Caco-2 (cell line): ENCODE measurements around the gene RGS16. TPM values are rescaled to one million over a fixed set of nuclear protein-coding genes. Genes with fewer than 3 reads are reported as not detected.

Source experiments
- BruUV-seq: library from RNA; stranded (reverse); fragments of 400-500 nt; replicated peaks from 2 replicates; lab custom pipeline; 2021; lab: Mats Ljungman, UMichigan
- CTCF ChIA-PET: fragments of 300-600 bp; sonication (Branson Sonifier 250); formaldehyde crosslinking; loops from one replicate; lab custom pipeline; 2022; ENCODE audit warnings: antibody characterized with exemption; lab: Charles Lee
- POLR2A ChIA-PET: fragments of 300-600 bp; sonication (Branson Sonifier 250); formaldehyde crosslinking; loops from one replicate; lab custom pipeline; 2022; ENCODE audit warnings: antibody characterized with exemption; lab: Charles Lee
- DNase-seq, 2 experiments: peaks; one replicate each; pipeline versions ENCODE4 v3.0.0 to v3.0.0-alpha.2; 2020 to 2022
- H3K27me3 ChIP-seq: replicated peaks from 2 replicates; pipeline ENCODE4 v1.6.0; 2011; ENCODE audit warnings: low read length; ENCODE audit not compliant: control insufficient read depth, insufficient read depth
- H3K36me3 ChIP-seq: 2 replicates; pipeline ENCODE4 v1.5.1; 2011; ENCODE audit warnings: low read length; ENCODE audit not compliant: control insufficient read depth, insufficient read depth
- H3K4me1 ChIP-seq: fragments of 250-450 bp; sonication (Bioruptor Pico); 2 replicates; pipeline ENCODE4 v1.5.1; 2020; ENCODE audit warnings: mild to moderate bottlenecking
- H3K4me3 ChIP-seq: 2 replicates; pipeline ENCODE4 v1.5.1; 2011; ENCODE audit warnings: low read depth, mild to moderate bottlenecking, control low read depth, low read length
- H3K9me3 ChIP-seq: fragments of 250-450 bp; sonication (Bioruptor Pico); 2 replicates; pipeline ENCODE4 v1.5.1; 2020; ENCODE audit warnings: mild to moderate bottlenecking, moderate library complexity
- H3K27ac Mint-ChIP-seq: one replicate; pipeline ENCODE4 v1.8.0; 2022; ENCODE audit warnings: mixed read lengths; ENCODE audit not compliant: unreplicated experiment
- H3K27me3 Mint-ChIP-seq: one replicate; pipeline ENCODE4 v1.8.0; 2022; ENCODE audit warnings: mixed read lengths; ENCODE audit not compliant: insufficient read depth, unreplicated experiment
- H3K36me3 Mint-ChIP-seq: one replicate; pipeline ENCODE4 v1.8.0; 2022; ENCODE audit warnings: mild to moderate bottlenecking, mixed read lengths; ENCODE audit not compliant: insufficient read depth, unreplicated experiment
- H3K4me1 Mint-ChIP-seq: one replicate; pipeline ENCODE4 v1.8.0; 2022; ENCODE audit warnings: low read depth, mixed read lengths; ENCODE audit not compliant: unreplicated experiment
- H3K4me3 Mint-ChIP-seq: one replicate; pipeline ENCODE4 v1.8.0; 2022; ENCODE audit warnings: mild to moderate bottlenecking, moderate library complexity, mixed read lengths; ENCODE audit not compliant: unreplicated experiment
- H3K9me3 Mint-ChIP-seq: one replicate; pipeline ENCODE4 v1.8.0; 2022; ENCODE audit warnings: mixed read lengths; ENCODE audit not compliant: unreplicated experiment
- CTCF ChIP-seq, 2 experiments: fragments of 200-600 bp in 1 of 2; IDR thresholded peaks; 1 replicate in 1 of 2; 2 replicates in 1 of 2; pipeline versions ENCODE4 v1.5.1 to v1.8.0; 2011 to 2022; ENCODE audit warnings: antibody characterized with exemption in 1 of 2, control low read depth in 1 of 2, inconsistent platforms in 1 of 2, low read depth in 1 of 2, low read length in 1 of 2, mild to moderate bottlenecking in 1 of 2, moderate library complexity in 1 of 2; ENCODE audit not compliant: insufficient read depth in 1 of 2, severe bottlenecking in 1 of 2, unreplicated experiment in 1 of 2
- intact Hi-C: fragments of 100-400 bp; cut with micrococcal nuclease; formaldehyde crosslinking; loops from one replicate; pipeline ENCODE4 v1.10.0; 2022; ENCODE audit not compliant: unreplicated experiment
- total RNA-seq: library from RNA; stranded (reverse); gene quantifications from 2 replicates; pipeline ENCODE4 v1.2.3, GENCODE V29; 2022

The RGS16 gene
- total RNA-seq, 1 experiment from 2014 or later, result 1.2 TPM

- DNase-seq, result no peak
- no TSS peak for BruUV-seq
- Mint-ChIP-seq H3K4me3 (no peak overlapping the region), H3K27ac (no peak overlapping the region), H3K27me3 (no peaks in the 10 kb centered on the region), H3K36me3 (no peaks in the 10 kb centered on the region), H3K4me1 (no peaks in the 10 kb centered on the region), H3K9me3 (no peaks in the 10 kb centered on the region)
- no peak overlapping the region for H3K4me3 ChIP-seq
- no peaks in the 10 kb centered on the region for H3K9me3 ChIP-seq
- intact Hi-C loops, result no loop called here
- H3K36me3 ChIP-seq, result no peaks in the 10 kb centered on the region
- CTCF ChIA-PET, result no interaction called here
- H3K4me1 ChIP-seq, result no peaks in the 10 kb centered on the region
- POLR2A ChIA-PET, result no interaction called here
- H3K27me3 ChIP-seq, result no peaks in the 10 kb centered on the region
- TF ChIP-seq CTCF (IDR thresholded peaks at IDR 0.05; ENCODE audit: insufficient read depth in 1 of 2, low read depth in 1 of 2, low read length in 1 of 2, severe bottlenecking in 1 of 2, unreplicated experiment in 1 of 2), result no peak
Measured at GRCh38 chr1:182651339-182651724, 47.1 kb upstream of the RGS16 start.

GRCh38 chr1:182650678-182651338 is 46.6 kb upstream of the RGS16 start:
- no peaks in the 10 kb centered on the region for H3K9me3 Mint-ChIP-seq
- H3K27ac Mint-ChIP-seq, result no peak overlapping the region
- H3K4me1 Mint-ChIP-seq, result no peaks in the 10 kb centered on the region
- H3K4me3 ChIP-seq, result no peak overlapping the region
- H3K27me3 ChIP-seq, result no peaks in the 10 kb centered on the region
- H3K9me3 ChIP-seq, result no peaks in the 10 kb centered on the region
- ChIA-PET CTCF (no interaction called here), POLR2A (no interaction called here)
- H3K4me3 Mint-ChIP-seq, result no peak overlapping the region
- no peaks in the 10 kb centered on the region for H3K36me3 Mint-ChIP-seq
- no peaks in the 10 kb centered on the region for H3K36me3 ChIP-seq
- TF ChIP-seq CTCF (IDR thresholded peaks at IDR 0.05; ENCODE audit: insufficient read depth in 1 of 2, low read depth in 1 of 2, low read length in 1 of 2, severe bottlenecking in 1 of 2, unreplicated experiment in 1 of 2), result no peak
- BruUV-seq, result no TSS peak
- no peaks in the 10 kb centered on the region for H3K4me1 ChIP-seq
- H3K27me3 Mint-ChIP-seq, result no peaks in the 10 kb centered on the region
- intact Hi-C loops, result no loop called here
- no peak for DNase-seq

- Mint-ChIP-seq H3K36me3 (no peaks in the 10 kb centered on the region), H3K4me1 (peaks cover 6% of the 10 kb centered on the region), H3K9me3 (no peaks in the 10 kb centered on the region), H3K27me3 (no peaks in the 10 kb centered on the region), H3K27ac (no peak overlapping the region), H3K4me3 (no peak overlapping the region)
- no peak for DNase-seq
- Histone ChIP-seq H3K36me3 (no peaks in the 10 kb centered on the region), H3K9me3 (no peaks in the 10 kb centered on the region), H3K27me3 (no peaks in the 10 kb centered on the region), H3K4me3 (no peak overlapping the region), H3K4me1 (no peaks in the 10 kb centered on the region)
- intact Hi-C loops, result no loop called here
- BruUV-seq, result no TSS peak
- no peak for TF ChIP-seq CTCF (IDR thresholded peaks at IDR 0.05; ENCODE audit: insufficient read depth in 1 of 2, low read depth in 1 of 2, low read length in 1 of 2, severe bottlenecking in 1 of 2, unreplicated experiment in 1 of 2)
- POLR2A ChIA-PET, result no interaction called here
- CTCF ChIA-PET, result no interaction called here
Measured at GRCh38 chr1:182649041-182649440, 44.9 kb upstream of the RGS16 start.
